Transverse colon (tissue), 4 donors: ENCODE data around the gene DISC1. TPM values are rescaled to one million over a fixed set of nuclear protein-coding genes. Genes with fewer than 3 reads are reported as not detected.

Experiments
- DNase-seq: peaks from one replicate; pipeline ENCODE4 v3.0.0-alpha.2; 2019
- H3K27ac ChIP-seq, 4 donors: fragments of 200-600 bp; sonication (generic); 2 replicates each; pipeline ENCODE4 v1.5.1; 2016 to 2018; ENCODE audit warnings: inconsistent platforms in 4 of 4
- H3K27me3 ChIP-seq: fragments of 200-600 bp; sonication (generic); 2 replicates; pipeline ENCODE4 v1.5.1; 2017; ENCODE audit warnings: inconsistent platforms
- H3K36me3 ChIP-seq, 4 donors: fragments of 200-600 bp; sonication (generic); 2 replicates each; pipeline ENCODE4 v1.5.1; 2017 to 2019; ENCODE audit warnings: inconsistent platforms in 4 of 4
- H3K4me1 ChIP-seq, 4 donors: fragments of 200-600 bp; sonication (generic); 2 replicates each; pipeline ENCODE4 v1.5.1; 2017 to 2020; ENCODE audit warnings: inconsistent platforms in 4 of 4
- H3K4me3 ChIP-seq, 4 donors: fragments of 200-600 bp; sonication (generic); 1 replicate in 1 of 4; 2 replicates in 3 of 4; pipeline versions ENCODE4 v1.5.1 to v1.6.1; 2017 to 2019; ENCODE audit warnings: inconsistent platforms in 4 of 4
- H3K9me3 ChIP-seq, 2 donors: fragments of 200-600 bp; sonication (generic); 2 replicates each; pipeline ENCODE4 v1.5.1; 2017 to 2019; ENCODE audit warnings: inconsistent platforms in 2 of 2
- EP300 ChIP-seq: sonication (generic); formaldehyde crosslinking; IDR thresholded peaks from one replicate; pipeline ENCODE4 v1.6.1; 2017; ENCODE audit warnings: antibody characterized with exemption, low read depth
- POLR2A ChIP-seq: fragments of 450-650 bp; IDR thresholded peaks from one replicate; pipeline ENCODE4 v1.6.1; 2016; ENCODE audit warnings: antibody characterized with exemption, mild to moderate bottlenecking, moderate library complexity
- POLR2AphosphoS5 ChIP-seq, 3 donors: sonication (generic); formaldehyde crosslinking; IDR thresholded peaks; one replicate each; pipeline ENCODE4 v1.6.1; 2016; ENCODE audit warnings: antibody characterized with exemption in 3 of 3
- WGBS, 2 donors: methylation state at CpG; one replicate each; pipeline ENCODE4 v1.1.5; 2018; ENCODE audit warnings: low coverage in 1 of 2; 5-methylcytosine and 5-hydroxymethylcytosine counted together
- in situ Hi-C, 4 donors: fragments of 200-750 bp; cut with MboI; loops; one replicate each; pipeline versions ENCODE4 v1.15.0 to v1.15.1; 2017; ENCODE audit warnings: low sequenced_read_pairs in 3 of 4, low pct_ligation_motif_present in 1 of 4, low pct_unique_long_range_greater_than_20kb in 1 of 4
- intact Hi-C: fragments of 100-400 bp; cut with DNase I; formaldehyde crosslinking; loops from one replicate; pipeline ENCODE4 v1.15.1; 2023; ENCODE audit warnings: low total_unique reads
- total RNA-seq, 4 donors: library from RNA; depleted of rRNA; stranded (reverse); fragments of >200 nt; gene quantifications; one replicate each; pipeline ENCODE4 v1.1.0, GENCODE V29; 2016
- TF ChIP-seq, protein P1 (sequence below), 5 experiments: fragments of 200-600 bp in 3 of 5; fragments of 450-650 bp in 2 of 5; sonication (generic) in 3 of 5; IDR thresholded peaks; 1 replicate in 2 of 5; 2 replicates in 3 of 5; pipeline ENCODE4 v1.5.1; 2016 to 2017; ENCODE audit warnings: antibody characterized with exemption in 5 of 5, inconsistent platforms in 3 of 5, mild to moderate bottlenecking in 2 of 5, moderate library complexity in 1 of 5

DISC1 gene
- total RNA-seq, 4 donors from 2014 or later: 7.8 to 20.3 (median 11.5) TPM

DNA sequence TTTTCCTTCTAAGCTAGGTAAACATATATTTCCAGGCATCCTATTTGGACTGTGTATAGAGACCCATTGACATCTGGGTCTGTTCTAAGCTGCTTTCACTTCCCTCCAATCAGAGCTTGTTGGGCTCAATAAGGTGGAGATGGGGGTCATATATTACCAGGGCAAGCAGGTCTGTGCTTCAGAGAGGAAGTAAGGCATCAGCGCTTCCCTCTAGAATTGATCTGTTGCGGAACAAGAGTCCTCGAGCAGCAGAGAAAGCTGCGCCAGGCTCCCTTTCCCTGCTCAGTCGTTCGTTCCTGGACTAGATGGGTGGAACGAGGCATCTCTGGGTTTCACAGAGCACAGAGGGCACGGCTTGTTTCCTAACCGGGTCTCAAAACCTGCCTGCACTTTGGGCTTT, 63.5 kb downstream of the DISC1 start:
- TF ChIP-seq POLR2AphosphoS5 (IDR thresholded peaks at IDR 0.05) (no peak), EP300 (no peak), POLR2A (no peak)
- TF ChIP-seq, protein P1, sequence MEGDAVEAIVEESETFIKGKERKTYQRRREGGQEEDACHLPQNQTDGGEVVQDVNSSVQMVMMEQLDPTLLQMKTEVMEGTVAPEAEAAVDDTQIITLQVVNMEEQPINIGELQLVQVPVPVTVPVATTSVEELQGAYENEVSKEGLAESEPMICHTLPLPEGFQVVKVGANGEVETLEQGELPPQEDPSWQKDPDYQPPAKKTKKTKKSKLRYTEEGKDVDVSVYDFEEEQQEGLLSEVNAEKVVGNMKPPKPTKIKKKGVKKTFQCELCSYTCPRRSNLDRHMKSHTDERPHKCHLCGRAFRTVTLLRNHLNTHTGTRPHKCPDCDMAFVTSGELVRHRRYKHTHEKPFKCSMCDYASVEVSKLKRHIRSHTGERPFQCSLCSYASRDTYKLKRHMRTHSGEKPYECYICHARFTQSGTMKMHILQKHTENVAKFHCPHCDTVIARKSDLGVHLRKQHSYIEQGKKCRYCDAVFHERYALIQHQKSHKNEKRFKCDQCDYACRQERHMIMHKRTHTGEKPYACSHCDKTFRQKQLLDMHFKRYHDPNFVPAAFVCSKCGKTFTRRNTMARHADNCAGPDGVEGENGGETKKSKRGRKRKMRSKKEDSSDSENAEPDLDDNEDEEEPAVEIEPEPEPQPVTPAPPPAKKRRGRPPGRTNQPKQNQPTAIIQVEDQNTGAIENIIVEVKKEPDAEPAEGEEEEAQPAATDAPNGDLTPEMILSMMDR (IDR thresholded peaks at IDR 0.05): no peak
- WGBS, 2 donors: 68% methylated on average over 9 of the region's 9 CpGs; no CpG with 5 or more reads in 1 of the 2 donors
- intact Hi-C loops: no loop called here
- in situ Hi-C loops: no loop called here
- Histone ChIP-seq H3K36me3 (no peaks in the 10 kb centered on the region), H3K9me3 (peaks cover 3 to 13% of the 10 kb centered on the region in 2 donors), H3K4me1 (peaks cover 0 to 15% (median 11%) of the 10 kb centered on the region in 4 donors), H3K27ac (no peak overlapping the region), H3K4me3 (no peak overlapping the region), H3K27me3 (no peaks in the 10 kb centered on the region)
- no peak for DNase-seq

DNA sequence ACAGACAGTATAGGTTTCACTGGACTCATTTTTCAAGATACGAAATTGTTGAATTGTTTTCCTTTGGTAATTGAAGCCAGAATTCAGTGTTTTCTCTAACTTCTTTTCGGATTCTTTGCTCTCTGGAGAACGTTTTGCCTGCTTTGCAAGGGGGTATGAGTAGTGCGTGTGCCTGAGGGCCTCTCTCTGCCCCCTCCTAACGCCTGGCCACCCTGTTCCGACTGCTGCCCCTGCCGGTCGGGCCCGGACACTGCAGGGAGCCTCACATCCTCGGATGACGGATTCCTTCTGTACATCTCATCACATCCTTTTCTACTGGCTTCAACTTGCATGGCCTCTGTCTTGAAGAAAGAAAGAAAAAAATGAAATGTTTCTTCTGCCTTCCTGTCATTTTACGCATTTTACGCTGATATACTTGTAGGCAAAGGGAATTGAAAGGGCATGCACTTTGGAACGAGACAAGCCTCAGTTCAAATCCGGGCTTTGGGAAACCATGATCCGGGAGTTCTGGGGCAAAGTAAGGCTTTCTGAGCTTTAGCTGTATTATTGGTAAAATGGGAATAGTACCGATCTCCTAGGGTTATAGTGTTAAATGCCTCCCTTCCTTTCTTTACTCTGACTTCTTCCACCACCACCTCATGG, 65.1 kb downstream of the DISC1 start:
- peaks cover 0 to 14% (median 9%) of the 10 kb centered on the region in 4 donors for H3K4me1 ChIP-seq
- intact Hi-C loops (no loop called here), in situ Hi-C loops (no loop called here)
- H3K27me3 ChIP-seq: no peaks in the 10 kb centered on the region
- no peak for TF ChIP-seq EP300
- TF ChIP-seq, protein P1 (IDR thresholded peaks at IDR 0.05): peak in 2 of 5 experiments; percentile 11 to 15
- 72 to 76% methylated on average over 17 of the region's 17 CpGs for WGBS, 2 donors
- no peak for DNase-seq
- peaks cover 0 to 5% of the 10 kb centered on the region in 2 donors for H3K9me3 ChIP-seq
- H3K27ac ChIP-seq: no peak overlapping the region
- H3K4me3 ChIP-seq: no peak overlapping the region
- no peaks in the 10 kb centered on the region for H3K36me3 ChIP-seq

- Histone ChIP-seq H3K27me3 (no peaks in the 10 kb centered on the region), H3K36me3 (no peaks in the 10 kb centered on the region), H3K9me3 (no peaks in the 10 kb centered on the region), H3K4me3 (no peak overlapping the region), H3K4me1 (peaks cover 0 to 14% (median 9%) of the 10 kb centered on the region in 4 donors), H3K27ac (no peak overlapping the region)
- TF ChIP-seq EP300: no peak
- no peak for TF ChIP-seq POLR2A
- TF ChIP-seq, protein P1 (IDR thresholded peaks at IDR 0.05): no peak
- no peak for TF ChIP-seq POLR2AphosphoS5 (IDR thresholded peaks at IDR 0.05)
- in situ Hi-C loops: no loop called here
- no peak for DNase-seq
- intact Hi-C loops: no loop called here
- WGBS, 2 donors: 63 to 90% methylated on average over 2 to 17 of the region's 18 CpGs
Observed at GRCh38 chr1:231693361-231694074, 66.9 kb downstream of the DISC1 start.

DNA sequence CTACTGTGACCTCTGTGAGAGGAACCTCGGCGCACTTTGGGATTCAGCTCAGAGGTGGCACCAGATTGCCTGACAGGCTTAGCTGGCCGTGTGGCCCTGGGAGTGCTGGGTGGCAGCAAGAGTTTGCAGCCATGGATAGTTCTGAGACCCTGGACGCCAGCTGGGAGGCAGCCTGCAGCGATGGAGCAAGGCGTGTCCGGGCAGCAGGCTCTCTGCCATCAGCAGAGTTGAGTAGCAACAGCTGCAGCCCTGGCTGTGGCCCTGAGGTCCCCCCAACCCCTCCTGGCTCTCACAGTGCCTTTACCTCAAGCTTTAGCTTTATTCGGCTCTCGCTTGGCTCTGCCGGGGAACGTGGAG, 67.5 kb downstream of the DISC1 start:
- in situ Hi-C loops: no loop called here
- no peak overlapping the region for H3K27ac ChIP-seq
- no peaks in the 10 kb centered on the region for H3K36me3 ChIP-seq
- H3K9me3 ChIP-seq: no peaks in the 10 kb centered on the region
- WGBS, 2 donors: 64% methylated on average over 10 of the region's 11 CpGs; no CpG with 5 or more reads in 1 of the 2 donors
- H3K27me3 ChIP-seq: no peaks in the 10 kb centered on the region
- intact Hi-C loops: no loop called here
- peaks cover 0 to 14% (median 9%) of the 10 kb centered on the region in 4 donors for H3K4me1 ChIP-seq
- H3K4me3 ChIP-seq: no peak overlapping the region
- DNase-seq: no peak
- no peak for TF ChIP-seq EP300
- TF ChIP-seq, protein P1 (IDR thresholded peaks at IDR 0.05): no peak
- no peak for TF ChIP-seq POLR2AphosphoS5 (IDR thresholded peaks at IDR 0.05)
- no peak for TF ChIP-seq POLR2A
